GM21367 (cell line): ENCODE measurements around the gene ALDH4A1.
"Not testable (repeated sequence)": the region's sequence is repeated elsewhere in the genome, so short reads cannot be mapped to it uniquely, and the experiment has no call there.

ENCODE experiments used
- ATAC-seq: cut with Tn5 transposase; IDR thresholded peaks from one replicate; pipeline ENCODE4 v1.9.1; 2021; ENCODE audit not compliant: unreplicated experiment

ALDH4A1 gene

GRCh38 chr1:18901147-18901951 lies 1.0 kb downstream of the ALDH4A1 start:
- no peak for ATAC-seq

GRCh38 chr1:18900303-18900841 lies 2.0 kb downstream of the ALDH4A1 start:
- no peak for ATAC-seq

DNA sequence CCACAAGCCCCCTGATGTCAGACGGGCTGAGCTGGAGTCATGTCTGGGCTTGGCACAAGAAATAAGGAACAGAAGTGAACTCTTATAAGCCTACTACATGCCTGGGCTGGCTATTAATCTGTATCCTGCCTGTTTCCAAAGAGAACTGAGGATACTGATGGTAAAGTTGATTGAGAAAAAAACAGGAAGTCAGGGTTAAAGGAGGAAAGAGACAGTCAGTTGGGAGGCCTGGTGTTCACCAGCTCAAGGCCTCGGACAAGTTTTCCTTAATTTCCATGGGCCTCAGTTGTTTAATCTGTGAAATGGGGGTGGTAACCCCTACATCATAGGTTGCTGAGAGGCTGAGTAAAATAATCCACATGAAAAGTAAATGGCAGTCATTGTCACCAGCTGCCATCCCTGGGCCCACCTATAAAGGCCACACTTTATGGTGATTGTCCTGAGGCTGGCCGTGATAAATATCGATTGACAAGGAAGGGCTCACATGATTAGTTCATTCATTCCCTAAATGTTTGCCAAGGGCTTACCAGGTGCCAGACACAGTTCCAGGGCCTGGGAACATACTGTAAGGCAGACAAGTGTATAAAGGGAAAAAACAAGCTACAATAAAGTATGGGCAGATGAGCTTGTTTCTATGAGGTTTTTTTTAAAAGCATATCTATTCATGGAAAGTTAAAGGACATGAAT lies 2.8 kb downstream of the ALDH4A1 start:
- ATAC-seq, result no peak

DNA sequence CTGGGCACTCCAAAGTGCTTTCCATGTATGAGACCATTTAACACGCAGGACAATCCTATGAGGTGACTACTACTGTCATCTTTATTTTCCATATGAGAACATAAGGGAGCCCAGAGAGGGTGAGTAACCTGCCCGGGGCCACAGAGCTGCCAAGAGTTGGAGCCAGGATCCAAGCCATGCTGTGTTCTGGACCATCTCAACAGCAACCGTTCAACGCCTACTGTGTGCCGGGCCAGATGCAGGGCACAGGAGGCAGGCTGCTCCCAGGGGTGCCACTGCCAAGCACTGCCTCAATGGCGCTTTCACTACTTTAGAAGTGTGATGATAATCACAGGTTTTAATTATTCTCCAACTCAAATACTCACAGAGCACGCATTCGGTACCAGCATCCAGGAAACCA lies 3.8 kb downstream of the ALDH4A1 start:
- no peak for ATAC-seq

GRCh38 chr1:18895317-18895716 lies 7.0 kb downstream of the ALDH4A1 start:
- no peak for ATAC-seq

- no peak for ATAC-seq
Observed at GRCh38 chr1:18893120-18893519, 9.2 kb downstream of the ALDH4A1 start.

- not testable (repeated sequence) for ATAC-seq
Observed at GRCh38 chr1:18891858-18892257, 10.5 kb downstream of the ALDH4A1 start.

DNA sequence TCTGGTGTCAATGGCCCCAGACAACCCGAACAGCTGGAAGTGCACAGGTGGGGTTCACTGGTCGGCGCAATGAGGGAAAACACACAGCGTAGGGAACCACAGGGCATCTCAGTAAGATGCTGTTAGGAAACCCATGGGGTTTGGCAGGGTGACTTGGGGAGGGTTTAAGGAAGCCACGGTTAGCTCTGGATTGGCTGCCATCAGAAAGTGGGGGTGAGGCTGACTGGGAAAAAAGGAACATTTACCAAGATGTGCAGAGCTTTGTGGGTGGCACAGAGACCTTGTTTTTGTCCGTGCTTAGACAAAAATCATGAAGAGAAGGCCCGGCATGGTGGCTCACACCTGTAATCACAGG lies 11.0 kb downstream of the ALDH4A1 start:
- ATAC-seq, result no peak

DNA sequence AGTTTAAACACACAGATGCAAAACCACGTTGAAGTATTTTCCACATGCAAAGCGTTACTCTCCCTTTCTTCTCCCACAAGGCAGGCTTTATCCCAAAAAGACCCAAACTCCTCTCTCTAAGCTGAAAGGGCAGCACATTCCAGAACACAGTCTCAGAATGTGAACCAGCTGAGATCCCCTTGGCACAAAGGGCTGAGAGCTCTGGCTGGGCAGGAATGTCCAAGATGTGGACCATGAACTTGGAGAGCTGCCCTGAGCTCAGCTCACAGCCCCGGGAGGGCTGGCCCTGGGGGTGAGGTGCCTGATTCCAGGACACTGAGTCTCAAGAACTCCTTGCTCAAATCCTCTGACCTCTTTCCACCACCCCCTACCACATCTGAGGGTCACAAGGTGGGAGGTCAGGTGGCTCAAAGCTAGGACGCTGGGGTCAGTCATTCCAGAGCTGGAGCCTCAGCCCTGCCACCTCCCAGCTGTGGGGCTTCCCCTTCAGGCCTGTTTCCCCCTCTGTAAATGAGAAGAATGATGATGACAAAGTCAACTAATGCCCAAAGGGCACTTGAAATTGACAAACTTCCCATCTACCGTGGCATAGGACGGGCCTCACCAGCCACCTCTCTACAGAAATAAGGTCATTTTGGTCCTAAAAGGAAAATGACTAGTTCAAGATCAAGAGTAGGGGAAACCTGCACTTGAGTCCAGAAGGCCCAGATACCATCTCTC lies 11.5 kb downstream of the ALDH4A1 start:
- ATAC-seq, result no peak

DNA sequence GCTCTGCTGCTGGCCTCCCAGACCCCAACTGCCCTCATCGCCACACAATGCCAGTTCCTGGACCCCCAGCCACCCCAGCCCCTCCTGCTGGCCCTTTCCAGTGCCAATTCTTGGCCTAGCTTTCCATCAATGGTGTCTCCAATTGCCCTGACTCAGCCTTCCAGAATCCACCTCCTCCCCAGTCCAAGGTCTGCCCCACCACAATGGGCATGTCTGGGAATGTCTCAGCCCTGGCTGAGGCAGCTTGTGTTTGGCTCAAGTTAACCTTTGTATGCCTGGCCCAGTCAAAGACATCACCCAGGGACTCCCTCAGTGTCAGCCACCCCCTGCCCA lies 16.4 kb downstream of the ALDH4A1 start:
- ATAC-seq, result no peak

DNA sequence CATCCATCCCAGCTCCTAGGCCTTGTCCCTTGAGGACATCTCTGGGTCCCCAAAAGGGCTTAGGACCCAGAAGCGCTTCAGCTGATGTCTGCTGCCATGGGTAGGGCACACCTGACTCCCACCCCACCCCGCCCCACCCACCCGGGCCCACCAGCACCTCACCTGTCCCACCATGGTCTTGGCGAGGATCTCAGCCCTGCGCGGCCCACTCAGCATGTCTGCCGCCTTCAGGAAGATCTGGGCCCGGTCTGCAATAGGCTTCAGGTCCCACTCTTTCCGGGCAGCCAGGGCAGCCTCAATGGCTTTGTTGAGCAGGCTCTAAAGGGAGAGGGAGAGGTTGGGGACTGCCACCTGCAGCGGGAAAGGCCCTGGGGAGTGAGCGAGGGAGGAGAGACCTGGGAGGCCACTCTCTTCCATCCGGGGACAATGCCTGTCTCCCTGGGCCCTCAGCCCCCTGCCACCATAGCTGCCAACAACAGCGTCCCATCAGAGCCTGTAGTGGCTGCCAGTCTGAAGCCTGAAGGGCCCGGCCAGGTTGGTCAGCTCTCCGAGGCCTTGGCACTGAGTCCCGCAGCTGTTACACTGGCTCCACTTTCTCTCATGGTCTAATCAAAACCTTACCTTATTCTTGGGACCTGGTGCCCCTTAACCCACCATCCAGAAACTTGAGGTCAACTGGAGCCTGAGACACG lies 16.9 kb downstream of the ALDH4A1 start:
- ATAC-seq, result no peak

DNA sequence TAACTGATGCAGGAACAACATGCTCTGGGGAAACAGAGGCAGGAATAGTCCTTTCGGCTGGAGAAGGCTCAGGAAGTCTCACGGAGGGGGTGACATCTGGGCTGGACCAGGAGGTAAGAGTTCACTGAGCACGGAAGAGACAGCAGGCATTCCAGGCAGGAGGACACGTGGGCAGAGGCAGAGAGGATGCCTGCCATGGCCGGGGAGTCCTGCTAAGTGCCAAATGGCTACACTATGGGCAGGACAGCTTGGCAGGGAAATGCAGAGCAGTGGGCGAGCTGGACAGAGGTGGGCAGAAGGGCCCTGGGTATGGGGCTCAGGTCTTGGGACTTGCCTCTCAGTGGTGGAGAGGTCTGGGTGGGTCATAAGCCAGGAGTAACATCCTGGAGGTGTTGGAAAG lies 17.6 kb downstream of the ALDH4A1 start:
- ATAC-seq, result no peak

GRCh38 chr1:18884419-18884717 lies 18.0 kb downstream of the ALDH4A1 start:
- ATAC-seq, result no peak

DNA sequence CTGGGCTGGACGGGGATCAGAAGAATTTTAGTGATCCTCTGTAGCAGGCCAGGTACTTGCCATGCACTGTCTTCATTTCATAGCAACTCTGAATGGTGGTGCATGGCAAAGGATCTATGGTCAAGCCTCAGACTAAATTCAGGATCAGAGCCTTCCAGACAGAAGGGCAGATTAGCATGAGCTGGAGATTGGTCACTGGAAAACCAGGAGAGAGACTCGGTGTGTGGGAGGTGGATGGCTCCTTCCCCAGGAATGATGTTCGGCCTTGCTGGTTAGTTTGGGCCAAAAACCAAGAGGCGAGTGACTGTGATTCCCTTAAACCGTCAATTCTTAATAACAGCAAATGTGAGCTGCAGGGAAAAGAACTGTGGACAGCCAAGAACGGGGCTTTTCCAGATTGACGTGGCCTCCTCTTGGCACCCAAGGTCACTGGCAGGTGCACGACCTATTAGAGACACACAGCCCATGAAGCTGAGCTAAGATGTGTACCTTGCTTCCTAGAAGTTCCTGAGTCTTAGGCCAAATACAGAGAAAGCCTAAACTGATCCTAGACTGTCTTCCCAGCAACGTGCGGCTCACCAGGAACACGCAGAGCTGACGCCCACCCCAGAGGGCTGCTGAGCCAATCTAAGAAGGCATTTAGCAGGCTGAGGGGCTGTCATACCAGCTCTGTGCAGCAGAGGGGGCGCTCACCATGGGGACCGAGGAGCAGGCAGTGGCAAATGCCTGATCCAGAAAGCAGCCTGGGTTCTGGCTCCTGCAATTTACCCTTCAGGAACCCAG lies 18.5 kb downstream of the ALDH4A1 start:
- no peak for ATAC-seq

DNA sequence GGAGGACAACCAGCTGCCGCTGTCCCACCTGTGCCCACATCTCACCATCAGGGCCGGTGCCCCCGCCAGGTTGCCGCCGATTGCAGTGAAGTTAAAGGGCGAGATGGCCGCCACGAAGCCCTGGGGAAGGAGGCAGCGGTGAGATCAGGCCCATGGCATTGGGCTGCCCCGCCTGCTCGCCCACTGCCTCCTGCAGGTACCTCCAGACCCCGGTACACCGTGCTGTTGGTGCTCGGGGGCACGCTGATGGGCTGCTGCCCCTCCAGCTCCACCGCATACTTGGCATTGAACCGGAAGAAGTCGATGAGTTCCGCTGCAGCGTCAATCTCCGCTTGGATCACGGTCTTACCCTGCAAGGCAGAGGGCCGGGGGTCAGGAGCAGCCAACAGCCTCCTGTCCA lies 19.3 kb downstream of the ALDH4A1 start:
- ATAC-seq, result no peak

DNA sequence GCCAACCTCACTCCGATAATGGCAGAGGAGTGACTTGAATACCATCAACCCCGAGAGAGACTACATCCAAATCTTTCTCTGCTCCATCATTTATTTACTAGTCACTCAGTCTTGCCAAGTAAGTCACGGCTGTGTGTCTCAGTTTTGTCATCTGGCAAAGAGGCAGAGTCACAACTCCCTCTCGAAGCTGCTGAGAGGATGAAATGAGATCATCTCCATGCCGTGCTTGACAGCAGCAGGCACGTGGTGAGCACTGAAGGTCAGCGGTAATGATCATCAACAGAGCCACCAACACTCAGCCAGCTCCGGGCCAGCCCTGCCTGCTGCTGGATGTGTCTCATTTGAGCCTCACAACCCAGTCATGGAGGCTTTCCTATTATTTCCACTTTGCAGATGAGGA lies 19.9 kb downstream of the ALDH4A1 start:
- ATAC-seq, result no peak

GRCh38 chr1:18881642-18882431 lies 20.5 kb downstream of the ALDH4A1 start:
- no peak for ATAC-seq

GRCh38 chr1:18881164-18881563 lies 21.2 kb downstream of the ALDH4A1 start:
- ATAC-seq, result no peak

DNA sequence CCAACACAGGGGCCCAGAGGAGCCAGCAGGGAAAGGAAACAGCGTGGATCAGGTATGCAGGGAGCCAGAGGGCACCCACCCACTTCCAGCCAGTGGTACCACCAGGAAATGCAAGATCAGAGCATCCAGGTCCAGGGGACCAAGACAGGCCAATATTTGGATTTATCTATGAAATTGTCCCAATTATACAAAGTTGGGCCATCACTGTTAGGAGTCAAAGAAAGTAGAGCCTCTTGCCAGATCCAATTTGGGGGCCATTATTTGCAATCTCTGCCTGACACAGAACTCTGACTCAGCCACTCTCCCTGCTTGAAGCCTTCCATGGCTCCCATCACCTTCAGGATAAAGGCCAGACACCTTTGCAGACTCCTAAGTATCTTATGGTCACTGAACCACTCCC lies 21.8 kb downstream of the ALDH4A1 start:
- no peak for ATAC-seq

- ATAC-seq, result no peak
Observed at GRCh38 chr1:18879791-18880309, 22.5 kb downstream of the ALDH4A1 start.
